Fibroblast of pulmonary artery (primary cell): ENCODE data around the gene CTSW.
A peak's percentile ranks its signal among the peaks of the same experiment; 100 is the strongest.

Experiments used
- DNase-seq: peaks from one replicate; pipeline ENCODE4 v3.0.0-alpha.2; 2010; ENCODE audit warnings: low read depth
- H3K4me3 ChIP-seq: replicated peaks from 2 replicates; pipeline ENCODE4 v1.5.1; 2011; ENCODE audit warnings: low read depth, mild to moderate bottlenecking, control low read depth, low read length, moderate library complexity
- CTCF ChIP-seq: IDR thresholded peaks from 2 replicates; pipeline ENCODE4 v1.5.1; 2011; ENCODE audit warnings: mild to moderate bottlenecking, control low read depth, low read length, inconsistent platforms; ENCODE audit errors: missing control alignments

CTSW gene

DNA sequence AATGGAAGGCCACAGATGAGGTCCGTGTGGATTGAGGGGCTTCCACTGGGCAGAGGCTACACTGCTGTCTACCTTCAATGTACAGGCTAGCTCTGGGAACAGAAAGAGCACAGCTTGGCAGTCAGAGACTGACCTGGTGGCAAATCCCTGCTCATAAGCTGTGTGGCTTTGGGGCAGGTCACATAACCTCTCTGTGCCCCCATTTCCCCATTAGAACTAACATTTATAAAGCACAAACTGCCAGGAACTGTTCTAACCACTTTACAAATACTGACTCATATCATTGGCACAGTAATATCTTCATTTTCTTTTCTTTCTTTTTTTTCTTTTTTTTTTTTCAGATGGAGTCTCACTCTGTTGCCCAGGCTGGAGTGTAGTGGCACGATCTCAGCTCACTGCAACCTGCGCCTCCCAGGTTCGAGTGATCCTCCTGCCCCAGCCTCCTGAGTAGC, 17.4 kb downstream of the CTSW start:
- no peak for DNase-seq
- no peak for TF ChIP-seq CTCF
- no peak overlapping the region for H3K4me3 ChIP-seq

DNA sequence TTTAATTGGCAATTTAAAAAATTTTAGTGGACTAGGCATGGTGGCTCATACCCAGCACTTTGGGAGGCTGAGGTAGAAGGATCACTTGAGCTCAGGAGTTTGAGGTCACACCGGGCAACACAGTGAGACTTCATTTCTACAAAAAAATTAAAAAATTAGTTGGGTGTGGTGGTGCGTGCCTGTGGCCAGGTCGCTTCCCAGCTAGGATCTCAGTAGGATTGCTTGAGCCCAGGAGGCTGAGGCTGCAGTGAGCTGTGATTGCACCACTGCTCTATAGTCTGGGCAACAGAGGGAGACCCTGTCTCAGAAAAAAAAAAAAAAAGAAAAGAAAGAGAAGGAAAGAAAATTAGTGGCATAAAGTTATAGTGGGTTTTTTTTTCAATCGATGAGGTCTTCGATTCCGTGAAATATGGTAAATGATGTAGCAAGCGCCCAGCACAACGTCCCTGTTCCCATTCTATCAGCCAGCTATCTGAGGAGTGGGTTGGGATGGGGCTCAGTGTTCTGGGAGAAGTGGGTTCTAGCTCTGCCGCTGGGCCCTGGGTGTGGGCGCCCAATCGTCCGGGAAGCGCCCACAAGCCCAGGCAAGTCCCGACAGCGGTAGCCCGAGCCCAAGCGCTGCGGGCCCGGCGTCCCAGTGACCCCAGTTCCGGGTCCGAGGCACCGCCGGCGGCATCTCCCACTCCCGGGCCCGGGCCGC, 19.2 kb downstream of the CTSW start:
- peak overlapping the region; percentile 84 for H3K4me3 ChIP-seq
- TF ChIP-seq CTCF = no peak
- peak; percentile 31 for DNase-seq

DNA sequence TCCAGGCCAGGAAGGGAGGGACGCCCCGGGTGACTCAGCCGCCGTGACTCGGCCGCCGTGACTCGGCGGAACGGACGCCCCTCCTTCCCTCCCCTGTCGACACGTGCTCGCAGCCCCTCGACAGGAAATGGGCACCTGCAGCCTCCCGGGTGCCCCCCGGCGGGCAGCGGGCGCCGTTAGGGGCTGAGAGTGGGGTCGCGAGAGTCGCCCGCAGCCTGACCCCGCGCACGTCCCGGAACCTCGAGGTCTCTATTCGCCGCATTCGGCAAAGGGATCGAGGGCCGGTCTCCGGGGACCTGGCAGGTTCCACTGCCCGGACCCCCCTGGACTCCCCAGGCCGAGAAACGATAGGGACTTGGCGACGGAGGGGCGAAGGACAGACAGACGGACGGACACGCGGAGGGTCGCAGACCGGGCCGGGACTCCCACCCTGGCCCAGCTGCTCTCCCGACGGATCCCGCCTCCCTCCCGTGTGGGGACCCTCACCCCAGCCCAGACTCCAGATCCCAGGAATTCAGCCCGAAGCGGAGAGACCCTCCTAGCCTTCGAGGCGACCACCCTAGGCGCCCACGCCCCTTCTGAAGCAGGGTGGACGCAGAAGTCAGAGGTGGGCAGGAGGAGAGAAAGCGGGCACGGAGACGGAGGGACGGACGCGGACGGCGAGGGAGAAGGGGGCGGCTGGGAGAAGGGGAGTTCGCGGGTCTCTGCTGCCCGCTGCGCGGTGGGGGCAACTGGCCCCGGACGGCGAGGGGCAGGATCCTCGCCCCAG, 19.9 kb downstream of the CTSW start:
- peak; percentile 65 for DNase-seq
- TF ChIP-seq CTCF = no peak
- H3K4me3 ChIP-seq = peak overlapping the region; percentile 84

DNA sequence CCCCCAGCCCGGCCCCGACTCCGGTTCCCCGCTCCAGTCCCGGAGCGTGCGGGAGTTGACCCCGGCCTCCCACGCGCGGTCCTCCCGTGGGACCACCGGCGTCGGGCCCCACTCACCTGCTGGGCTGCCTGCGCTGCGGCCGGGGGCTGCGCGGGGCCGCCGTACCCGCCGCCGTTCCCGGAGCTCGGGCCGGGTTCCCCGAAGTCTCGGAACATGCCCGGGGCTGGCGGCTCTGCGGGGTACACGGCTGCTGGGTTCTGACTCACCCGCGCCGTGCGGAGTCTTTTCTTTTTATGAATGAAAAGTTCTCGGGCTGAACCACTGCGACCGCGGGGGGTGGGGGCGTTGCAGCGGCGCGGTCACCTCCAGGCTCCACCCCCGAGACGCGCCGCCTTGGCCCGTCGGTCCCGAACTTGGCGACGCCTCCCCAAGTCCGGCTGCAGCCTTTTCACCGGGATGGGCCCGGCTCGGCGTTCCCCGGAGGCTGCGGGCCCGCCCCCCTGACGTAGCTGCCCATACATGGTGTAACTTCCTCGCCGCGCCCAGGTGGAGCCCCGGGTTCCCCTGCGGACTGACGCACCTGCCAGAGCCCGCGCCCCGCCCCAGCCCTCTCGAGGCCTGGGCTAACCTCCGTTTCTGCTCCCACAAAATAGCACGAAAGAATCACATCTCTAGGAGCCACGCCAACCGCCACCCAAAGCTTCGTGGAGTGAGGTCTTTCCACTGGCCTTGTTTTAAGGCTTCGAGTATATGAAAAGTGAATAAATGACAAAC, 20.7 kb downstream of the CTSW start, which contains the start of gene FOSL1:
TSS of gene FOSL1 (minus strand) at position 264 of the 774 bp plus-strand sequence. CDS start at position 215, 49 bp downstream.
- peak within 1 kb of the TSS; percentile 84 for H3K4me3 ChIP-seq
- no peak for TF ChIP-seq CTCF
- DNase-seq = peak; percentile 95

- no peak for DNase-seq
- no peak for TF ChIP-seq CTCF
- no peak overlapping the region for H3K4me3 ChIP-seq
Observed at GRCh38 chr11:65900899-65901180, 21.2 kb downstream of the CTSW start.

DNA sequence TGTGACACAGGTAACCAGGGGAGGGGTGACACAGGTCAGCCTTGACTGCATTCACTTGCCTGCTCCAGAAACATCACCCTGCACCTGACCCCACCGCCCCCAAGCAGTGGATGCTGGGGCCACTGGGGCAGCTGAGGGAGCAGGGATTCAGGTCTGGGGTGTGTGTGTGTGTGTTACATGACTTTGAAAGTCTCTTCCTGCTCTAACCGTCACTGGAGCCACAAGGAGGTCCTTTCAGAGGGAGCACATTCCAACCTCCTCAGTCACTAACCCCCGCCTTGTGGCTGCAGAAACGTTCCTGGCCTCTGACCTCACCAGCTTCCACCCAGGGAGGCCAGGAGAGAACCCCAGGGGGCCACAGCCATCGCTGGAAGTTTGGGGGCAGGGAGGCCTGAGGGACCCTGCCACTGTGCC, 23.4 kb downstream of the CTSW start:
- TF ChIP-seq CTCF = no peak
- peak; percentile 62 for DNase-seq
- no peak overlapping the region for H3K4me3 ChIP-seq
